Muscle of leg (tissue), 11 donors: ENCODE results near the gene OR4F15. TPM values are rescaled to one million over a fixed set of nuclear protein-coding genes. Genes with fewer than 3 reads are reported as not detected.

Source experiments
- DNase-seq: peaks from one replicate; pipeline ENCODE4 v3.0.0; 2013
- H3K27ac ChIP-seq: one replicate; pipeline ENCODE4 v1.5.1; 2013; ENCODE audit warnings: mild to moderate bottlenecking, low read length, control low read depth
- H3K27me3 ChIP-seq: one replicate; pipeline ENCODE4 v1.6.1; 2013; ENCODE audit warnings: low read length; ENCODE audit not compliant: control insufficient read depth, insufficient read depth
- H3K36me3 ChIP-seq: one replicate; pipeline ENCODE4 v1.6.1; 2013; ENCODE audit warnings: low read length; ENCODE audit not compliant: control insufficient read depth, insufficient read depth
- H3K4me1 ChIP-seq: one replicate; pipeline ENCODE4 v1.6.1; 2013; ENCODE audit warnings: low read length; ENCODE audit not compliant: control insufficient read depth, insufficient read depth
- H3K4me3 ChIP-seq: one replicate; pipeline ENCODE4 v1.5.1; 2013; ENCODE audit warnings: low read length, control low read depth
- H3K9me3 ChIP-seq: replicated peaks from 2 replicates; pipeline ENCODE4 v1.6.1; 2013; ENCODE audit warnings: low read depth, low read length; ENCODE audit not compliant: control insufficient read depth
- WGBS: methylation state at CpG from one replicate; pipeline ENCODE4 v1.1.5; 2013; ENCODE audit warnings: missing lambda C conversion rate; ENCODE audit not compliant: insufficient coverage; 5-methylcytosine and 5-hydroxymethylcytosine counted together
- polyA plus RNA-seq, 8 donors: library from polyadenylated mRNA; unstranded; fragments of 120-200 nt; gene quantifications; one replicate each; pipeline versions ENCODE4 v1.2.1 to v1.2.3, GENCODE V29; 2013; ENCODE audit warnings: inconsistent platforms in 1 of 8, low replicate concordance in 1 of 8; ENCODE audit not compliant: insufficient read length in 8 of 8, insufficient read depth in 1 of 8
- total RNA-seq: library from RNA; stranded (reverse); fragments of 120-200 nt; gene quantifications from one replicate; pipeline ENCODE4 v1.2.4, GENCODE V29; 2013

Gene OR4F15
- total and polyA plus RNA-seq, 9 donors: 0.09 TPM; not detected in 8

- WGBS: 69% methylated on average over 2 of the region's 2 CpGs
- Histone ChIP-seq H3K4me3 (no peak within 1 kb of the TSS), H3K9me3 (no peaks in the 10 kb centered on the region), H3K27me3 (no peaks in the 10 kb centered on the region), H3K36me3 (no peaks in the 10 kb centered on the region), H3K27ac (no peak within 1 kb of the TSS), H3K4me1 (no peaks in the 10 kb centered on the region)
- no peak for DNase-seq
Observed at GRCh38 chr15:101803209-101803608, 8.8 kb upstream of the OR4F15 start, which contains the start of gene OR4F6. Gene OR4F6 (plus strand): TSS chr15:101803509. CDS start chr15:101805720, 2,211 bp downstream.

- Histone ChIP-seq H3K9me3 (no peaks in the 10 kb centered on the region), H3K4me1 (no peaks in the 10 kb centered on the region), H3K27me3 (no peaks in the 10 kb centered on the region), H3K27ac (no peak overlapping the region), H3K36me3 (no peaks in the 10 kb centered on the region), H3K4me3 (no peak overlapping the region)
- no peak for DNase-seq
- 68% methylated on average over 3 of the region's 5 CpGs for WGBS
Observed at GRCh38 chr15:101803676-101804075, 8.3 kb upstream of the OR4F15 start.

- H3K9me3 ChIP-seq: no peaks in the 10 kb centered on the region
- H3K36me3 ChIP-seq: no peaks in the 10 kb centered on the region
- H3K27me3 ChIP-seq: no peaks in the 10 kb centered on the region
- no peak overlapping the region for H3K4me3 ChIP-seq
- H3K4me1 ChIP-seq: no peaks in the 10 kb centered on the region
- DNase-seq: no peak
- no peak overlapping the region for H3K27ac ChIP-seq
Observed at GRCh38 chr15:101804375-101804774, 7.6 kb upstream of the OR4F15 start.

GRCh38 chr15:101804941-101805340 lies 7.1 kb upstream of the OR4F15 start:
- H3K27ac ChIP-seq: no peak overlapping the region
- no peaks in the 10 kb centered on the region for H3K9me3 ChIP-seq
- H3K4me3 ChIP-seq: no peak overlapping the region
- no peaks in the 10 kb centered on the region for H3K36me3 ChIP-seq
- no peaks in the 10 kb centered on the region for H3K27me3 ChIP-seq
- H3K4me1 ChIP-seq: no peaks in the 10 kb centered on the region
- no peak for DNase-seq

GRCh38 chr15:101805605-101806345 lies 6.2 kb upstream of the OR4F15 start:
- no peaks in the 10 kb centered on the region for H3K4me1 ChIP-seq
- WGBS: 100% methylated on average over 1 of the region's 6 CpGs
- H3K27ac ChIP-seq: no peak overlapping the region
- no peaks in the 10 kb centered on the region for H3K9me3 ChIP-seq
- DNase-seq: no peak
- H3K36me3 ChIP-seq: no peaks in the 10 kb centered on the region
- no peaks in the 10 kb centered on the region for H3K27me3 ChIP-seq
- H3K4me3 ChIP-seq: no peak overlapping the region

- no peaks in the 10 kb centered on the region for H3K36me3 ChIP-seq
- H3K27ac ChIP-seq: no peak overlapping the region
- H3K4me1 ChIP-seq: no peaks in the 10 kb centered on the region
- no peak overlapping the region for H3K4me3 ChIP-seq
- DNase-seq: no peak
- H3K9me3 ChIP-seq: no peaks in the 10 kb centered on the region
- no peaks in the 10 kb centered on the region for H3K27me3 ChIP-seq
- WGBS: 65% methylated on average over 4 of the region's 10 CpGs
Observed at GRCh38 chr15:101807345-101807945, 4.6 kb upstream of the OR4F15 start.

GRCh38 chr15:101808201-101808600 lies 3.8 kb upstream of the OR4F15 start:
- WGBS: 51% methylated on average over 2 of the region's 2 CpGs
- H3K27me3 ChIP-seq: no peaks in the 10 kb centered on the region
- H3K36me3 ChIP-seq: no peaks in the 10 kb centered on the region
- H3K4me3 ChIP-seq: no peak overlapping the region
- H3K4me1 ChIP-seq: no peaks in the 10 kb centered on the region
- no peaks in the 10 kb centered on the region for H3K9me3 ChIP-seq
- no peak overlapping the region for H3K27ac ChIP-seq
- no peak for DNase-seq

GRCh38 chr15:101810456-101810855 lies 1.5 kb upstream of the OR4F15 start:
- Histone ChIP-seq H3K4me1 (no peaks in the 10 kb centered on the region), H3K9me3 (no peaks in the 10 kb centered on the region), H3K4me3 (no peak overlapping the region), H3K27ac (no peak overlapping the region), H3K36me3 (no peaks in the 10 kb centered on the region), H3K27me3 (no peaks in the 10 kb centered on the region)
- no CpG with 5 or more reads among the region's 1 CpG for WGBS
- no peak for DNase-seq

- Histone ChIP-seq H3K27ac (no peak overlapping the region), H3K9me3 (no peaks in the 10 kb centered on the region), H3K4me1 (no peaks in the 10 kb centered on the region), H3K36me3 (no peaks in the 10 kb centered on the region), H3K4me3 (no peak overlapping the region), H3K27me3 (no peaks in the 10 kb centered on the region)
- WGBS: no CpG with 5 or more reads among the region's 3 CpGs
- peak; percentile 4 for DNase-seq
Observed at GRCh38 chr15:101810876-101811275, 1.1 kb upstream of the OR4F15 start.

GRCh38 chr15:101813803-101814534 lies 2.0 kb downstream of the OR4F15 start:
- Histone ChIP-seq H3K36me3 (no peaks in the 10 kb centered on the region), H3K27me3 (no peaks in the 10 kb centered on the region), H3K27ac (no peak overlapping the region), H3K4me3 (no peak overlapping the region), H3K4me1 (no peaks in the 10 kb centered on the region), H3K9me3 (no peaks in the 10 kb centered on the region)
- WGBS: 67% methylated on average over 1 of the region's 3 CpGs
- DNase-seq: no peak
